Upper lobe of right lung (tissue), 1 donor: ENCODE data around the gene F11R. TPM values are rescaled to one million over a fixed set of nuclear protein-coding genes. Genes with fewer than 3 reads are reported as not detected.

ENCODE experiments used
- ATAC-seq: fragments of 200-7000 bp; cut with Tn5 transposase; one replicate; pipeline ENCODE4 v1.9.1; 2020; ENCODE audit warnings: mild to moderate bottlenecking, moderate library complexity
- DNase-seq: peaks from one replicate; pipeline ENCODE4 v3.0.0-alpha.2; 2020
- H3K27ac ChIP-seq: fragments of 200-600 bp; one replicate; pipeline ENCODE4 v1.8.0; 2022
- H3K27me3 ChIP-seq: fragments of 200-600 bp; one replicate; pipeline ENCODE4 v1.8.0; 2022; ENCODE audit warnings: mild to moderate bottlenecking
- H3K36me3 ChIP-seq: fragments of 200-600 bp; one replicate; pipeline ENCODE4 v1.8.0; 2022
- H3K4me1 ChIP-seq: fragments of 200-600 bp; one replicate; pipeline ENCODE4 v1.8.0; 2022
- H3K4me3 ChIP-seq: fragments of 200-600 bp; one replicate; pipeline ENCODE4 v1.8.0; 2022; ENCODE audit warnings: mild to moderate bottlenecking
- H3K9me3 ChIP-seq: fragments of 200-600 bp; one replicate; pipeline ENCODE4 v1.8.0; 2022
- intact Hi-C: fragments of 100-400 bp; cut with DNase I; formaldehyde crosslinking; loops from one replicate; pipeline ENCODE4 v1.11.0; 2022
- total RNA-seq: library from RNA; stranded (reverse); fragmentation: NEBNext Ultra II Directional; extraction: Animal tissue kit (Norgen Biotek cat#: 25700); gene quantifications from one replicate; pipeline ENCODE4 v1.2.1, GENCODE V29; 2021
- TF ChIP-seq, protein P1 (sequence below): fragments of 200-600 bp; IDR thresholded peaks from one replicate; pipeline ENCODE4 v1.8.0; 2022; ENCODE audit warnings: antibody characterized with exemption
- donor health status: DM: no; HTN: yes; CAD: no; lungs with severe emphysema.

F11R gene
- total RNA-seq, 1 donor from 2014 or later, result 167 TPM

- Histone ChIP-seq H3K36me3 (no peaks in the 10 kb centered on the region), H3K9me3 (no peaks in the 10 kb centered on the region), H3K4me1 (no peaks in the 10 kb centered on the region), H3K4me3 (no peak overlapping the region), H3K27ac (no peak overlapping the region), H3K27me3 (no peaks in the 10 kb centered on the region)
- DNase-seq, result no peak
- TF ChIP-seq, protein P1, sequence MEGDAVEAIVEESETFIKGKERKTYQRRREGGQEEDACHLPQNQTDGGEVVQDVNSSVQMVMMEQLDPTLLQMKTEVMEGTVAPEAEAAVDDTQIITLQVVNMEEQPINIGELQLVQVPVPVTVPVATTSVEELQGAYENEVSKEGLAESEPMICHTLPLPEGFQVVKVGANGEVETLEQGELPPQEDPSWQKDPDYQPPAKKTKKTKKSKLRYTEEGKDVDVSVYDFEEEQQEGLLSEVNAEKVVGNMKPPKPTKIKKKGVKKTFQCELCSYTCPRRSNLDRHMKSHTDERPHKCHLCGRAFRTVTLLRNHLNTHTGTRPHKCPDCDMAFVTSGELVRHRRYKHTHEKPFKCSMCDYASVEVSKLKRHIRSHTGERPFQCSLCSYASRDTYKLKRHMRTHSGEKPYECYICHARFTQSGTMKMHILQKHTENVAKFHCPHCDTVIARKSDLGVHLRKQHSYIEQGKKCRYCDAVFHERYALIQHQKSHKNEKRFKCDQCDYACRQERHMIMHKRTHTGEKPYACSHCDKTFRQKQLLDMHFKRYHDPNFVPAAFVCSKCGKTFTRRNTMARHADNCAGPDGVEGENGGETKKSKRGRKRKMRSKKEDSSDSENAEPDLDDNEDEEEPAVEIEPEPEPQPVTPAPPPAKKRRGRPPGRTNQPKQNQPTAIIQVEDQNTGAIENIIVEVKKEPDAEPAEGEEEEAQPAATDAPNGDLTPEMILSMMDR, result no peak
- ATAC-seq, result no peak
- intact Hi-C loops, result loop anchor here (10.0 kb wide), 1 partner anchor 122 kb away; no protein-coding TSS in a partner anchor
Measured at GRCh38 chr1:160956966-160957365, 64.0 kb downstream of the F11R start.

GRCh38 chr1:160954158-160955104 is 66.5 kb downstream of the F11R start, which contains the start of gene ITLN2:
TSS of gene ITLN2 (minus strand) at chr1:160954809. CDS start at chr1:160954741, 68 bp downstream.
- H3K4me3 ChIP-seq, result no peak within 1 kb of the TSS
- H3K4me1 ChIP-seq, result no peaks in the 10 kb centered on the region
- H3K36me3 ChIP-seq, result no peaks in the 10 kb centered on the region
- TF ChIP-seq, protein P1, result peak; percentile 58
- ATAC-seq (peak; percentile 79), DNase-seq (no peak)
- intact Hi-C loops, result loop anchor here (10.0 kb wide), 1 partner anchor 120 kb away; no protein-coding TSS in a partner anchor
- H3K27me3 ChIP-seq, result no peaks in the 10 kb centered on the region
- H3K9me3 ChIP-seq, result no peaks in the 10 kb centered on the region
- no peak within 1 kb of the TSS for H3K27ac ChIP-seq

DNA sequence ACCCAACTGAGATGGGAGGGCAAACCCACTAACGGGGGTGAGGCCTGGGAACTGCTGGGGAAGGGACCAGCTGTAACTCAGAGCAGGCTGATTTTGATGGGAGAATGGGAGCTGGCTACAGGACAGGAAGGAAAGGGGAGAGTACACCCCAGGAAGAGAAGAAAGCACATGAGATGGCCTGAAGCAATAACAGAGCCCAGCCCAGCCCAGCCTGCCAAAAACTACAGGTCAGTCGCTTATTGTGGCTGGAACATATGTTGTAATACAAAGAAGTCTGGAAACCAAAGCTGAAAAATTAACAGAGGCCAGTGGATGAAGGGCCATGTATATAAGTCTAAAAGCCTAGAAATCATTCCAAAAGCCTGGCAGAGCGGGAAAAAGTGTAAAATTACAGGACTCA is 67.9 kb downstream of the F11R start:
- H3K9me3 ChIP-seq, result no peaks in the 10 kb centered on the region
- no peak overlapping the region for H3K4me3 ChIP-seq
- no peaks in the 10 kb centered on the region for H3K36me3 ChIP-seq
- ATAC-seq, result no peak
- H3K27me3 ChIP-seq, result no peaks in the 10 kb centered on the region
- H3K27ac ChIP-seq, result no peak overlapping the region
- no peaks in the 10 kb centered on the region for H3K4me1 ChIP-seq
- DNase-seq, result no peak
- intact Hi-C loops, result loop anchor here (10.0 kb wide), 1 partner anchor 118 kb away; no protein-coding TSS in a partner anchor
- TF ChIP-seq, protein P1, result no peak

GRCh38 chr1:160952129-160952510 is 68.8 kb downstream of the F11R start:
- TF ChIP-seq, protein P1, result no peak
- Histone ChIP-seq H3K27me3 (no peaks in the 10 kb centered on the region), H3K27ac (no peak overlapping the region), H3K9me3 (no peaks in the 10 kb centered on the region), H3K4me1 (no peaks in the 10 kb centered on the region), H3K36me3 (no peaks in the 10 kb centered on the region), H3K4me3 (no peak overlapping the region)
- intact Hi-C loops, result loop anchor here (10.0 kb wide), 1 partner anchor 117 kb away; no protein-coding TSS in a partner anchor
- no peak for DNase-seq
- ATAC-seq, result no peak

GRCh38 chr1:160951443-160952128 is 69.4 kb downstream of the F11R start:
- Histone ChIP-seq H3K4me1 (no peaks in the 10 kb centered on the region), H3K36me3 (no peaks in the 10 kb centered on the region), H3K27ac (no peak overlapping the region), H3K9me3 (no peaks in the 10 kb centered on the region), H3K27me3 (no peaks in the 10 kb centered on the region), H3K4me3 (peak overlapping the region; percentile 29)
- TF ChIP-seq, protein P1, result peak; percentile 72
- intact Hi-C loops, result loop anchor here (10.0 kb wide), 1 partner anchor 117 kb away; no protein-coding TSS in a partner anchor
- peak; percentile 78 for DNase-seq
- ATAC-seq, result peak; percentile 92
